Measurements from ENCODE around the gene FREM3.
"Not testable (repeated sequence)": the region's sequence is repeated elsewhere in the genome, so short reads cannot be mapped to it uniquely, and the experiment has no call there.

Gene FREM3

GRCh38 chr4:143700416-143701352, at the start of gene FREM3:
Gene FREM3 (minus strand): TSS chr4:143700675. CDS start chr4:143700675, 0 bp downstream.
- no peak for DNase-seq

- no peak for DNase-seq
These were observed 45.4 kb upstream of the FREM3 start for GRCh38 chr4:143745874-143746273.

- no peak for DNase-seq
These were observed 43.1 kb upstream of the FREM3 start for GRCh38 chr4:143743591-143743990.

GRCh38 chr4:143742834-143743233, 42.4 kb upstream of the FREM3 start:
- DNase-seq: no peak

GRCh38 chr4:143736861-143737260, 36.4 kb upstream of the FREM3 start:
- DNase-seq: no peak

- not testable (repeated sequence) for DNase-seq
These were observed 35.6 kb upstream of the FREM3 start for GRCh38 chr4:143736061-143736460.

- no peak for DNase-seq
These were observed 27.7 kb upstream of the FREM3 start for GRCh38 chr4:143728166-143728565.

GRCh38 chr4:143726714-143727113, 26.2 kb upstream of the FREM3 start:
- no peak for DNase-seq

GRCh38 chr4:143721317-143721716, 20.8 kb upstream of the FREM3 start:
- DNase-seq: no peak

GRCh38 chr4:143718748-143719147, 18.3 kb upstream of the FREM3 start:
- not testable (repeated sequence) for DNase-seq

GRCh38 chr4:143713955-143714625, 13.6 kb upstream of the FREM3 start:
- DNase-seq: no peak

- DNase-seq: no peak
These were observed 13.1 kb upstream of the FREM3 start for GRCh38 chr4:143713553-143713952.

GRCh38 chr4:143712155-143712550, 11.7 kb upstream of the FREM3 start:
- no peak for DNase-seq

- DNase-seq: no peak
These were observed 11.2 kb upstream of the FREM3 start for GRCh38 chr4:143711543-143712154.

GRCh38 chr4:143701365-143701764, 890 bp upstream of the FREM3 start:
- peak; percentile 20 for DNase-seq

- no peak for DNase-seq
These were observed 444 bp downstream of the FREM3 start for GRCh38 chr4:143700046-143700415.

- no peak for DNase-seq
These were observed 987 bp downstream of the FREM3 start for GRCh38 chr4:143699331-143700045.

GRCh38 chr4:143693856-143694255, 6.6 kb downstream of the FREM3 start:
- DNase-seq: no peak

- DNase-seq: no peak
These were observed 8.2 kb downstream of the FREM3 start for GRCh38 chr4:143692241-143692640.

- DNase-seq: no peak
These were observed 21.0 kb downstream of the FREM3 start for GRCh38 chr4:143679434-143679833.

GRCh38 chr4:143673629-143674028, 26.8 kb downstream of the FREM3 start:
- not testable (repeated sequence) for DNase-seq

- DNase-seq: no peak
These were observed 31.4 kb downstream of the FREM3 start for GRCh38 chr4:143668930-143669552.

- DNase-seq: no peak
These were observed 33.0 kb downstream of the FREM3 start for GRCh38 chr4:143667461-143667860.
